ENCODE measurements around the gene ST3GAL4. TPM values are rescaled to one million over a fixed set of nuclear protein-coding genes. Genes with fewer than 3 reads are reported as not detected.
A peak's percentile ranks its signal among the peaks of the same experiment; 100 is the strongest.

The ST3GAL4 gene
- total and polyA plus RNA-seq, 7 donors, result 43.1 to 336 (median 69.2) TPM

- H3K4me1 ChIP-seq, result peaks cover 0 to 16% (median 14%) of the 10 kb centered on the region in 4 donors
Measured at GRCh38 chr11:126423154-126423553, 67.7 kb downstream of the ST3GAL4 start.

GRCh38 chr11:126423743-126424142, 68.3 kb downstream of the ST3GAL4 start:
- no peak for TF ChIP-seq CTCF (IDR thresholded peaks at IDR 0.05)
- TF ChIP-seq POLR2AphosphoS5 (IDR thresholded peaks at IDR 0.05), result no peak
- TF ChIP-seq POLR2A (IDR thresholded peaks at IDR 0.05), result no peak
- no peak for TF ChIP-seq EP300 (IDR thresholded peaks at IDR 0.05)
- H3K27ac ChIP-seq, result no peak overlapping the region
- intact Hi-C loops (cut with DNase I), result no loop called here
- H3K4me3 ChIP-seq, result no peak overlapping the region
- H3K27me3 ChIP-seq, result no peaks in the 10 kb centered on the region
- no peaks in the 10 kb centered on the region for H3K36me3 ChIP-seq
- no peak for DNase-seq
- WGBS, 2 donors, result 75 to 79% methylated on average over 11 of the region's 11 CpGs
- H3K9me3 ChIP-seq, result no peaks in the 10 kb centered on the region
- H3K4me1 ChIP-seq, result peaks cover 0 to 16% (median 14%) of the 10 kb centered on the region in 4 donors

More at GRCh38 chr11:126423154-126423553, 67.7 kb downstream of the ST3GAL4 start:
- H3K27me3 ChIP-seq, result no peaks in the 10 kb centered on the region
- H3K27ac ChIP-seq, result no peak overlapping the region
- 14 to 46% methylated on average over 2 of the region's 2 CpGs for WGBS, 2 donors
- no peak for DNase-seq
- H3K4me3 ChIP-seq, result no peak overlapping the region
- intact Hi-C loops (cut with DNase I), result no loop called here
- H3K9me3 ChIP-seq, result no peaks in the 10 kb centered on the region
- H3K36me3 ChIP-seq, result no peaks in the 10 kb centered on the region
- TF ChIP-seq EP300 (IDR thresholded peaks at IDR 0.05) (no peak), CTCF (IDR thresholded peaks at IDR 0.05) (no peak), POLR2A (IDR thresholded peaks at IDR 0.05) (no peak), POLR2AphosphoS5 (IDR thresholded peaks at IDR 0.05) (no peak)

- no peaks in the 10 kb centered on the region for H3K9me3 ChIP-seq
- intact Hi-C loops (cut with DNase I), result no loop called here
- TF ChIP-seq CTCF (IDR thresholded peaks at IDR 0.05) (no peak), POLR2A (IDR thresholded peaks at IDR 0.05) (no peak), EP300 (IDR thresholded peaks at IDR 0.05) (no peak), POLR2AphosphoS5 (IDR thresholded peaks at IDR 0.05) (no peak)
- no peaks in the 10 kb centered on the region for H3K27me3 ChIP-seq
- DNase-seq, result no peak
- peaks cover 0 to 16% (median 14%) of the 10 kb centered on the region in 4 donors for H3K4me1 ChIP-seq
- H3K36me3 ChIP-seq, result no peaks in the 10 kb centered on the region
- H3K4me3 ChIP-seq, result no peak overlapping the region
- 87 to 91% methylated on average over 30 of the region's 30 CpGs for WGBS, 2 donors
- H3K27ac ChIP-seq, result no peak overlapping the region
Measured at GRCh38 chr11:126424471-126425039, 69.1 kb downstream of the ST3GAL4 start.

- TF ChIP-seq POLR2AphosphoS5 (IDR thresholded peaks at IDR 0.05) (no peak), POLR2A (IDR thresholded peaks at IDR 0.05) (no peak), CTCF (IDR thresholded peaks at IDR 0.05) (no peak)
- no peaks in the 10 kb centered on the region for H3K36me3 ChIP-seq
- DNase-seq, result no peak
- H3K27ac ChIP-seq, result peak overlapping the region in 2 of 4 donors; percentile 72 to 75
- no peaks in the 10 kb centered on the region for H3K27me3 ChIP-seq
- H3K4me1 ChIP-seq, result peaks cover 0 to 16% (median 14%) of the 10 kb centered on the region in 4 donors
- 51 to 79% methylated on average over 3 of the region's 3 CpGs for WGBS, 2 donors
- no peak overlapping the region for H3K4me3 ChIP-seq
- intact Hi-C loops (cut with DNase I), result no loop called here
- no peaks in the 10 kb centered on the region for H3K9me3 ChIP-seq
Measured at GRCh38 chr11:126426106-126426505, 70.6 kb downstream of the ST3GAL4 start.

All from sigmoid colon (tissue), 7 donors.